IMR-90 (cell line): ENCODE results near the gene CYP27B1. TPM values are rescaled to one million over a fixed set of nuclear protein-coding genes. Genes with fewer than 3 reads are reported as not detected.

Experiments
- ATAC-seq: fragments of 200-7000 bp; cut with Tn5 transposase; 2 replicates; pipeline ENCODE4 v1.9.1; 2020; ENCODE audit warnings: low read depth, mild to moderate bottlenecking, moderate library complexity
- BruUV-seq: library from RNA; stranded (reverse); fragments of 400-500 nt; replicated peaks from 2 replicates; lab custom pipeline; 2021; lab: Mats Ljungman, UMichigan
- CTCF ChIA-PET: fragments of 300-600 bp; formaldehyde crosslinking; extraction: SDS; loops from one replicate; lab custom pipeline; 2021; ENCODE audit warnings: antibody characterized with exemption; lab: Yijun Ruan, JAX
- POLR2A ChIA-PET: fragments of 300-600 bp; sonication (Branson Sonifier 250); formaldehyde crosslinking; loops from one replicate; lab custom pipeline; 2022; ENCODE audit warnings: antibody characterized with exemption; ENCODE audit not compliant: unreplicated experiment; lab: Charles Lee
- DNase-seq: peaks from one replicate; pipeline ENCODE4 v3.0.0; 2013
- H2AFZ ChIP-seq: replicated peaks from 2 replicates; pipeline ENCODE3; 2013; ENCODE audit warnings: low read length, mild to moderate bottlenecking; ENCODE audit not compliant: poor library complexity
- H2AK5ac ChIP-seq: 2 replicates; pipeline ENCODE4 v1.6.1; 2013; ENCODE audit warnings: low read depth, low read length, inconsistent platforms
- H2AK9ac ChIP-seq: replicated peaks from 2 replicates; pipeline ENCODE3; 2013; ENCODE audit warnings: mild to moderate bottlenecking, low read depth, low read length, moderate library complexity; ENCODE audit not compliant: poor library complexity
- H2BK120ac ChIP-seq: 2 replicates; pipeline ENCODE4 v1.6.1; 2013; ENCODE audit warnings: low read depth, low read length, inconsistent platforms
- H2BK15ac ChIP-seq: 3 replicates; pipeline ENCODE4 v1.6.1; 2013; ENCODE audit warnings: low read depth, low read length, inconsistent platforms
- H2BK20ac ChIP-seq: 2 replicates; pipeline ENCODE4 v1.6.1; 2013; ENCODE audit warnings: low read depth, mild to moderate bottlenecking, inconsistent platforms, low read length, moderate library complexity
- H2BK5ac ChIP-seq: 2 replicates; pipeline ENCODE4 v1.6.1; 2013; ENCODE audit warnings: mild to moderate bottlenecking, low read depth, low read length, inconsistent platforms; ENCODE audit not compliant: poor library complexity, severe bottlenecking
- H3K14ac ChIP-seq: replicated peaks from 2 replicates; pipeline ENCODE4 v1.6.1; 2013; ENCODE audit warnings: low read depth, low read length, inconsistent platforms
- H3K18ac ChIP-seq: 2 replicates; pipeline ENCODE4 v1.6.1; 2013; ENCODE audit warnings: low read depth, low read length, control low read depth
- H3K23ac ChIP-seq: 2 replicates; pipeline ENCODE4 v1.6.1; 2013; ENCODE audit warnings: low read depth, low read length, inconsistent platforms
- H3K27ac ChIP-seq: 2 replicates; pipeline ENCODE4 v1.5.1; 2013; ENCODE audit warnings: mild to moderate bottlenecking, control low read depth, low read length; ENCODE audit not compliant: insufficient read depth
- H3K27me3 ChIP-seq: 2 replicates; pipeline ENCODE4 v1.6.1; 2013; ENCODE audit warnings: low read length; ENCODE audit not compliant: control insufficient read depth, insufficient read depth
- H3K36me3 ChIP-seq: 2 replicates; pipeline ENCODE4 v1.6.1; 2013; ENCODE audit warnings: low read length, mixed read lengths; ENCODE audit not compliant: control insufficient read depth, insufficient read depth
- H3K4ac ChIP-seq: 2 replicates; pipeline ENCODE4 v1.6.1; 2013; ENCODE audit warnings: low read depth, low read length, inconsistent platforms
- H3K4me1 ChIP-seq: 2 replicates; pipeline ENCODE4 v1.6.1; 2013; ENCODE audit warnings: low read length, mixed read lengths; ENCODE audit not compliant: control insufficient read depth, insufficient read depth
- H3K4me2 ChIP-seq: 2 replicates; pipeline ENCODE4 v1.6.1; 2013; ENCODE audit warnings: low read depth, mild to moderate bottlenecking, control low read depth, low read length, moderate library complexity
- H3K4me3 ChIP-seq: 2 replicates; pipeline ENCODE4 v1.5.1; 2013; ENCODE audit warnings: low read depth, mild to moderate bottlenecking, control low read depth, low read length, moderate library complexity; ENCODE audit not compliant: insufficient read depth
- H3K56ac ChIP-seq: 2 replicates; pipeline ENCODE4 v1.6.1; 2013; ENCODE audit warnings: low read length, inconsistent platforms; ENCODE audit not compliant: insufficient read depth; ENCODE audit errors: extremely low read depth
- H3K79me1 ChIP-seq, 2 experiments: 2 replicates each; pipeline ENCODE4 v1.6.1; 2013; ENCODE audit warnings: low read length in 2 of 2, inconsistent platforms in 1 of 2, low read depth in 1 of 2
- H3K9ac ChIP-seq: 2 replicates; pipeline ENCODE4 v1.6.1; 2013; ENCODE audit warnings: low read depth, low read length, control low read depth
- H3K9me1 ChIP-seq: 2 replicates; pipeline ENCODE4 v1.6.1; 2013; ENCODE audit warnings: low read length, inconsistent platforms; ENCODE audit not compliant: insufficient read depth
- H3K9me3 ChIP-seq: 2 replicates; pipeline ENCODE4 v1.6.1; 2013; ENCODE audit warnings: low read length; ENCODE audit not compliant: control insufficient read depth, insufficient read depth
- H4K20me1 ChIP-seq: 2 replicates; pipeline ENCODE4 v1.6.1; 2013; ENCODE audit warnings: low read length, inconsistent platforms; ENCODE audit not compliant: insufficient read depth
- H4K5ac ChIP-seq: 2 replicates; pipeline ENCODE4 v1.6.1; 2013; ENCODE audit warnings: mild to moderate bottlenecking, low read depth, low read length, control low read depth
- H4K8ac ChIP-seq, 2 experiments: 2 replicates each; pipeline ENCODE4 v1.6.1; 2013; ENCODE audit warnings: low read depth in 2 of 2, low read length in 2 of 2, control low read depth in 1 of 2, inconsistent platforms in 1 of 2
- H4K91ac ChIP-seq: 2 replicates; pipeline ENCODE4 v1.6.1; 2013; ENCODE audit warnings: low read depth, low read length, inconsistent platforms; ENCODE audit not compliant: insufficient read depth
- CEBPB ChIP-seq: IDR thresholded peaks from 2 replicates; pipeline ENCODE4 v1.6.1; 2012; ENCODE audit warnings: low read depth, low read length, improper control_type of control experiment
- ELK1 ChIP-seq: fragments of 150-350 bp; IDR thresholded peaks from 2 replicates; pipeline ENCODE4 v1.6.1; 2016; ENCODE audit warnings: low read depth, mild to moderate bottlenecking, low read length, moderate library complexity, borderline replicate concordance
- FOS ChIP-seq: fragments of 150-350 bp; IDR thresholded peaks from 2 replicates; pipeline ENCODE4 v1.6.1; 2016; ENCODE audit warnings: low read depth, low read length
- MXI1 ChIP-seq: IDR thresholded peaks from 2 replicates; pipeline ENCODE4 v1.6.1; 2012; ENCODE audit warnings: low read depth, mild to moderate bottlenecking, low read length, moderate library complexity, borderline replicate concordance
- NFE2L2 ChIP-seq: fragments of 150-350 bp; IDR thresholded peaks from 2 replicates; pipeline ENCODE4 v1.6.1; 2016; ENCODE audit warnings: low read depth, mild to moderate bottlenecking, low read length
- SMC3 ChIP-seq: fragments of 150-350 bp; IDR thresholded peaks from 2 replicates; pipeline ENCODE4 v1.6.1; 2016; ENCODE audit warnings: low read depth, mild to moderate bottlenecking, antibody characterized with exemption, low read length, moderate library complexity
- WGBS, 2 experiments: methylation state at CpG; one replicate each; pipeline versions ENCODE4 v1.1.5 to v1.1.7; 2013; ENCODE audit warnings: missing lambda C conversion rate in 2 of 2; ENCODE audit not compliant: insufficient read length in 1 of 2; ENCODE audit errors: extremely low coverage in 2 of 2; 5-methylcytosine and 5-hydroxymethylcytosine counted together
- dilution Hi-C: fragments of 300-500 bp; cut with HindIII; formaldehyde crosslinking; loops from one replicate; pipeline ENCODE4 v1.14.3; 2018; ENCODE audit warnings: low sequenced_read_pairs; ENCODE audit not compliant: unreplicated experiment
- in situ Hi-C: fragments of 300-500 bp; cut with MboI; formaldehyde crosslinking; loops from 3 replicates; pipeline ENCODE4 v1.14.3; 2019; ENCODE audit warnings: low sequenced_read_pairs, inconsistent platforms, mixed read lengths
- intact Hi-C: fragments of 100-400 bp; cut with micrococcal nuclease; formaldehyde crosslinking; loops from 2 replicates; pipeline ENCODE4 v1.10.0; 2022
- polyA plus RNA-seq, 3 experiments: library from polyadenylated mRNA; depleted of rRNA; stranded (reverse); fragments of >200 nt; gene quantifications; 2 replicates each; pipeline ENCODE4 v1.2.3, GENCODE V29; 2012; ENCODE audit warnings: low replicate concordance in 1 of 3
- total RNA-seq: library from RNA; depleted of rRNA; stranded (reverse); fragments of >200 nt; gene quantifications from 2 replicates; pipeline ENCODE4 v1.2.3, GENCODE V29; 2012

Gene CYP27B1
- total and polyA plus RNA-seq, 2 of the 4 experiments (the other 2 are of a cell fraction) = 0.36 to 1.3 TPM

GRCh38 chr12:57769594-57769993 is 2.7 kb upstream of the CYP27B1 start:
- peaks cover 3% of the 10 kb centered on the region for H3K36me3 ChIP-seq
- no peak overlapping the region for H3K23ac ChIP-seq
- no peak overlapping the region for H2BK120ac ChIP-seq
- H2BK15ac ChIP-seq = no peak overlapping the region
- no TSS peak for BruUV-seq
- WGBS, 2 experiments = 97% methylated on average over 6 of the region's 11 CpGs; no CpG with 5 or more reads in 1 of the 2 experiments
- no peak overlapping the region for H3K56ac ChIP-seq
- no peak overlapping the region for H3K14ac ChIP-seq
- H3K27ac ChIP-seq = no peak overlapping the region
- no peak overlapping the region for H4K5ac ChIP-seq
- no peak overlapping the region for H2BK20ac ChIP-seq
- no peak overlapping the region for H3K4me3 ChIP-seq
- H4K91ac ChIP-seq = no peak overlapping the region
- CTCF ChIA-PET = no interaction called here
- intact Hi-C loops (no loop called here), dilution Hi-C loops (no loop called here), in situ Hi-C loops (no loop called here)
- H3K27me3 ChIP-seq = peaks cover 25% of the 10 kb centered on the region
- no peaks in the 10 kb centered on the region for H4K20me1 ChIP-seq
- no peak overlapping the region for H2BK5ac ChIP-seq
- peaks cover 16 to 27% of the 10 kb centered on the region in 2 experiments; a peak in 3 of 4 replicates for H3K79me1 ChIP-seq
- no peak overlapping the region for H3K4ac ChIP-seq
- H2AK9ac ChIP-seq = no peak overlapping the region
- H2AFZ ChIP-seq = no peak overlapping the region
- POLR2A ChIA-PET = no interaction called here
- H3K9ac ChIP-seq = no peak overlapping the region
- H3K4me1 ChIP-seq = peaks cover 11% of the 10 kb centered on the region; the same call in 1 of the 2 replicates
- no peak overlapping the region for H4K8ac ChIP-seq
- H3K9me1 ChIP-seq = peaks cover 12% of the 10 kb centered on the region
- ATAC-seq = no peak
- no peak for TF ChIP-seq ELK1
- TF ChIP-seq MXI1 = no peak
- no peak for TF ChIP-seq CEBPB
- TF ChIP-seq FOS = no peak
- no peak for TF ChIP-seq SMC3
- TF ChIP-seq NFE2L2 = no peak
- H3K18ac ChIP-seq = no peak overlapping the region
- peaks cover 2% of the 10 kb centered on the region; the same call in 1 of the 2 replicates for H3K9me3 ChIP-seq
- no peak overlapping the region for H3K4me2 ChIP-seq
- no peak for DNase-seq
- H2AK5ac ChIP-seq = no peak overlapping the region
